Left renal pelvis (tissue), 4 donors: Measurements from ENCODE around the gene LPAR6. TPM values are rescaled to one million over a fixed set of nuclear protein-coding genes. Genes with fewer than 3 reads are reported as not detected.
"Not testable (repeated sequence)": the region's sequence is repeated elsewhere in the genome, so short reads cannot be mapped to it uniquely, and the experiment has no call there.

ENCODE experiments used
- DNase-seq, 4 donors: peaks; one replicate each; pipeline ENCODE4 v3.0.0-alpha.2; 2013; ENCODE audit warnings: low read depth in 4 of 4, low spot score in 3 of 4
- polyA plus RNA-seq, 4 donors: library from polyadenylated mRNA; unstranded; fragments of 120-200 nt; gene quantifications; one replicate each; pipeline ENCODE4 v1.2.1, GENCODE V29; 2013; ENCODE audit not compliant: insufficient read length in 4 of 4

Gene LPAR6
- polyA plus RNA-seq: 10 to 100 TPM; 34.7 to 76.8 (median 51.0) TPM

GRCh38 chr13:48412881-48413351 is at the start of gene LPAR6:
LPAR6 (minus strand) TSS chr13:48413113; CDS start chr13:48412423, 690 bp downstream.
- DNase-seq: peak in 1 of 4 donors; percentile 69

- DNase-seq: no peak
Measured at GRCh38 chr13:48457578-48458242, 44.8 kb upstream of the LPAR6 start.

- no peak for DNase-seq
Measured at GRCh38 chr13:48456546-48456945, 43.6 kb upstream of the LPAR6 start.

GRCh38 chr13:48451196-48451595 is 38.3 kb upstream of the LPAR6 start:
- not testable (repeated sequence) for DNase-seq

GRCh38 chr13:48449656-48450055 is 36.7 kb upstream of the LPAR6 start:
- no peak for DNase-seq

- DNase-seq: no peak
Measured at GRCh38 chr13:48448959-48449614, 36.2 kb upstream of the LPAR6 start.

GRCh38 chr13:48448285-48448958 is 35.5 kb upstream of the LPAR6 start:
- no peak for DNase-seq

- DNase-seq: no peak
Measured at GRCh38 chr13:48446464-48446863, 33.6 kb upstream of the LPAR6 start.

- no peak for DNase-seq
Measured at GRCh38 chr13:48443442-48444208, 30.7 kb upstream of the LPAR6 start.

GRCh38 chr13:48437371-48437770 is 24.5 kb upstream of the LPAR6 start:
- DNase-seq: no peak

- no peak for DNase-seq
Measured at GRCh38 chr13:48436661-48437288, 23.9 kb upstream of the LPAR6 start.

GRCh38 chr13:48434200-48434599 is 21.3 kb upstream of the LPAR6 start:
- DNase-seq: no peak

- DNase-seq: no peak
Measured at GRCh38 chr13:48431987-48432615, 19.2 kb upstream of the LPAR6 start.

GRCh38 chr13:48431431-48431830 is 18.5 kb upstream of the LPAR6 start:
- DNase-seq: no peak

- no peak for DNase-seq
Measured at GRCh38 chr13:48429886-48430285, 17.0 kb upstream of the LPAR6 start.

- DNase-seq: no peak
Measured at GRCh38 chr13:48429036-48429435, 16.1 kb upstream of the LPAR6 start.

- not testable (repeated sequence) for DNase-seq
Measured at GRCh38 chr13:48426755-48427298, 13.9 kb upstream of the LPAR6 start.

GRCh38 chr13:48426052-48426451 is 13.1 kb upstream of the LPAR6 start:
- no peak for DNase-seq

- no peak for DNase-seq
Measured at GRCh38 chr13:48424212-48424611, 11.3 kb upstream of the LPAR6 start.

- DNase-seq: not testable (repeated sequence)
Measured at GRCh38 chr13:48422003-48422402, 9.1 kb upstream of the LPAR6 start.
